GM19467 (cell line): ENCODE data around the gene PCGF3.
"Not testable (repeated sequence)": the region's sequence is repeated elsewhere in the genome, so short reads cannot be mapped to it uniquely, and the experiment has no call there.

Source experiments
- ATAC-seq: cut with Tn5 transposase; IDR thresholded peaks from one replicate; pipeline ENCODE4 v1.9.1; 2021; ENCODE audit warnings: mild to moderate bottlenecking, moderate library complexity; ENCODE audit not compliant: unreplicated experiment

PCGF3 gene

GRCh38 chr4:735583-735982 lies 30.0 kb downstream of the PCGF3 start:
- ATAC-seq: no peak

- ATAC-seq: not testable (repeated sequence)
Measured at GRCh38 chr4:736561-736960, 30.9 kb downstream of the PCGF3 start.

- no peak for ATAC-seq
Measured at GRCh38 chr4:738781-739280, 33.2 kb downstream of the PCGF3 start.

- no peak for ATAC-seq
Measured at GRCh38 chr4:739569-739968, 33.9 kb downstream of the PCGF3 start.

GRCh38 chr4:740011-740410 lies 34.4 kb downstream of the PCGF3 start:
- no peak for ATAC-seq

- ATAC-seq: no peak
Measured at GRCh38 chr4:740656-741282, 35.1 kb downstream of the PCGF3 start.

GRCh38 chr4:742096-742741 lies 36.6 kb downstream of the PCGF3 start:
- ATAC-seq: no peak

- ATAC-seq: no peak
Measured at GRCh38 chr4:742742-743311, 37.2 kb downstream of the PCGF3 start.

- ATAC-seq: no peak
Measured at GRCh38 chr4:743463-744211, 38.0 kb downstream of the PCGF3 start.

- no peak for ATAC-seq
Measured at GRCh38 chr4:744212-744841, 38.7 kb downstream of the PCGF3 start.

GRCh38 chr4:747546-748170 lies 42.0 kb downstream of the PCGF3 start:
- ATAC-seq: no peak

- ATAC-seq: no peak
Measured at GRCh38 chr4:748461-748860, 42.8 kb downstream of the PCGF3 start.

GRCh38 chr4:749698-750666 lies 44.4 kb downstream of the PCGF3 start:
- ATAC-seq: no peak

GRCh38 chr4:751676-752075 lies 46.0 kb downstream of the PCGF3 start:
- no peak for ATAC-seq

GRCh38 chr4:752196-752861 lies 46.7 kb downstream of the PCGF3 start:
- ATAC-seq: no peak

- ATAC-seq: not testable (repeated sequence)
Measured at GRCh38 chr4:753186-753585, 47.6 kb downstream of the PCGF3 start.

- ATAC-seq: no peak
Measured at GRCh38 chr4:754221-755120, 48.8 kb downstream of the PCGF3 start.

- no peak for ATAC-seq
Measured at GRCh38 chr4:757111-757510, 51.5 kb downstream of the PCGF3 start.
